CD14-positive monocyte (primary cell): ENCODE data around the gene CERK. TPM values are rescaled to one million over a fixed set of nuclear protein-coding genes. Genes with fewer than 3 reads are reported as not detected.

Experiments used
- DNase-seq, 3 donors: peaks; one replicate each; pipeline ENCODE4 v3.0.0-alpha.2; 2011 to 2022
- H2AFZ ChIP-seq: 2 replicates; pipeline ENCODE4 v1.6.0; 2012; ENCODE audit warnings: mild to moderate bottlenecking, low read depth, low read length, inconsistent platforms; ENCODE audit not compliant: insufficient read depth, poor library complexity, severe bottlenecking
- H3K27ac ChIP-seq, 2 donors: 1 replicate in 1 of 2; 2 replicates in 1 of 2; pipeline ENCODE4 v1.5.1; 2012 to 2013; ENCODE audit warnings: low read length in 2 of 2, control low read depth in 1 of 2, inconsistent platforms in 1 of 2, low read depth in 1 of 2, mild to moderate bottlenecking in 1 of 2
- H3K27me3 ChIP-seq, 2 donors: one replicate each; pipeline versions ENCODE4 v1.6.0 to v1.6.1; 2011 to 2013; ENCODE audit warnings: low read length in 2 of 2; ENCODE audit not compliant: control insufficient read depth in 2 of 2, insufficient read depth in 2 of 2
- H3K36me3 ChIP-seq, 2 donors: replicated peaks in 1 of 2; 1 replicate in 1 of 2; 2 replicates in 1 of 2; pipeline versions ENCODE4 v1.5.1 to v1.6.1; 2012 to 2013; ENCODE audit warnings: low read length in 2 of 2, control low read depth in 1 of 2, inconsistent platforms in 1 of 2, mild to moderate bottlenecking in 1 of 2; ENCODE audit not compliant: insufficient read depth in 2 of 2, control insufficient read depth in 1 of 2
- H3K4me1 ChIP-seq, 2 donors: 1 replicate in 1 of 2; 2 replicates in 1 of 2; pipeline versions ENCODE4 v1.5.1 to v1.6.1; 2012 to 2013; ENCODE audit warnings: low read length in 2 of 2, control low read depth in 1 of 2, inconsistent platforms in 1 of 2, mild to moderate bottlenecking in 1 of 2, moderate library complexity in 1 of 2; ENCODE audit not compliant: insufficient read depth in 2 of 2, control insufficient read depth in 1 of 2
- H3K4me2 ChIP-seq: replicated peaks from 2 replicates; pipeline ENCODE3; 2012; ENCODE audit warnings: low read length, moderate library complexity, mild to moderate bottlenecking; ENCODE audit not compliant: poor library complexity, severe bottlenecking; ENCODE audit errors: extremely low read depth
- H3K4me3 ChIP-seq, 3 experiments: fragments of 200-600 bp in 1 of 3; sonication (generic) in 1 of 3; replicated peaks in 1 of 3; 1 replicate in 2 of 3; 2 replicates in 1 of 3; pipeline ENCODE4 v1.5.1; 2011 to 2013; ENCODE audit warnings: low read length in 3 of 3, mild to moderate bottlenecking in 3 of 3, control low read depth in 2 of 3, low read depth in 2 of 3, inconsistent platforms in 1 of 3, moderate library complexity in 1 of 3
- H3K79me2 ChIP-seq: 2 replicates; pipeline ENCODE4 v1.6.0; 2012; ENCODE audit warnings: mild to moderate bottlenecking, control low read depth, inconsistent platforms, low read length, moderate library complexity; ENCODE audit not compliant: insufficient read depth
- H3K9ac ChIP-seq: 2 replicates; pipeline ENCODE4 v1.6.0; 2017; ENCODE audit warnings: low read length, mild to moderate bottlenecking; ENCODE audit not compliant: insufficient read depth, poor library complexity, severe bottlenecking
- H3K9me3 ChIP-seq, 2 donors: replicated peaks in 1 of 2; 1 replicate in 1 of 2; 2 replicates in 1 of 2; pipeline versions ENCODE4 v1.5.1 to v1.6.1; 2012 to 2013; ENCODE audit warnings: low read length in 2 of 2, control low read depth in 1 of 2; ENCODE audit not compliant: control insufficient read depth in 1 of 2, insufficient read depth in 1 of 2
- H4K20me1 ChIP-seq: 2 replicates; pipeline ENCODE4 v1.6.0; 2012; ENCODE audit warnings: mild to moderate bottlenecking, low read length, control low read depth, moderate library complexity; ENCODE audit not compliant: insufficient read depth
- H3K27ac Mint-ChIP-seq, 7 donors: one replicate each; pipeline ENCODE4 v1.8.0; 2020; ENCODE audit warnings: mild to moderate bottlenecking in 7 of 7, mixed read lengths in 7 of 7, moderate library complexity in 6 of 7, inconsistent platforms in 2 of 7
- H3K27me3 Mint-ChIP-seq, 3 donors: one replicate each; pipeline ENCODE4 v1.8.0; 2021 to 2022; ENCODE audit warnings: low read depth in 3 of 3, mild to moderate bottlenecking in 3 of 3, mixed read lengths in 3 of 3, moderate library complexity in 3 of 3, inconsistent platforms in 1 of 3
- H3K36me3 Mint-ChIP-seq, 2 donors: one replicate each; pipeline ENCODE4 v1.8.0; 2020; ENCODE audit warnings: mixed read lengths in 2 of 2, inconsistent platforms in 1 of 2, mild to moderate bottlenecking in 1 of 2
- H3K4me1 Mint-ChIP-seq: one replicate; pipeline ENCODE4 v1.8.0; 2020; ENCODE audit warnings: mild to moderate bottlenecking, mixed read lengths
- H3K4me3 Mint-ChIP-seq, 2 donors: one replicate each; pipeline ENCODE4 v1.8.0; 2020; ENCODE audit warnings: mild to moderate bottlenecking in 2 of 2, mixed read lengths in 2 of 2, moderate library complexity in 1 of 2
- H3K9me3 Mint-ChIP-seq, 7 donors: one replicate each; pipeline ENCODE4 v1.8.0; 2020 to 2022; ENCODE audit warnings: mixed read lengths in 7 of 7, mild to moderate bottlenecking in 6 of 7, moderate library complexity in 6 of 7, inconsistent platforms in 2 of 7
- CTCF ChIP-seq: fragments of 200-600 bp; IDR thresholded peaks from one replicate; pipeline ENCODE4 v1.8.0; 2022; ENCODE audit warnings: antibody characterized with exemption, mild to moderate bottlenecking
- WGBS: methylation state at CpG from one replicate; pipeline ENCODE4 v1.1.5; 2013; ENCODE audit warnings: missing lambda C conversion rate; ENCODE audit not compliant: insufficient coverage; 5-methylcytosine and 5-hydroxymethylcytosine counted together
- intact Hi-C, 2 donors: fragments of 100-400 bp; cut with micrococcal nuclease; formaldehyde crosslinking; loops; one replicate each; pipeline versions ENCODE4 v1.15.0 to v1.15.1; 2023
- polyA plus RNA-seq, 3 donors: library from polyadenylated mRNA; depleted of rRNA in 1 of 3; unstranded in 2 of 3; stranded (reverse) in 1 of 3; fragments of 300-500 nt in 2 of 3; fragments of >200 nt in 1 of 3; fragmentation: Illumina TruSeq in 2 of 3; gene quantifications; 1 replicate in 2 of 3; 2 replicates in 1 of 3; pipeline ENCODE4 v1.2.3, GENCODE V29; 2012 to 2021

CERK gene
- polyA plus RNA-seq, 3 donors: 22.4 to 40.2 (median 24.5) TPM

- intact Hi-C loops: no loop called here
- TF ChIP-seq CTCF: no peak
- DNase-seq: no peak
Measured at GRCh38 chr22:46699091-46699490, 39.0 kb downstream of the CERK start.

GRCh38 chr22:46697811-46698515 lies 40.1 kb downstream of the CERK start:
- Mint-ChIP-seq H3K9me3 (no peaks in the 10 kb centered on the region), H3K27ac (no peak overlapping the region), H3K4me1 (no peaks in the 10 kb centered on the region), H3K36me3 (peaks cover 83 to 97% of the 10 kb centered on the region in 2 donors), H3K27me3 (no peaks in the 10 kb centered on the region), H3K4me3 (no peak overlapping the region)
- Histone ChIP-seq H3K9me3 (no peaks in the 10 kb centered on the region), H3K9ac (no peak overlapping the region), H4K20me1 (peaks cover 47% of the 10 kb centered on the region), H3K36me3 (peaks cover 93 to 98% of the 10 kb centered on the region in 2 donors), H2AFZ (no peak overlapping the region), H3K79me2 (no peaks in the 10 kb centered on the region), H3K27me3 (no peaks in the 10 kb centered on the region), H3K4me1 (no peaks in the 10 kb centered on the region), H3K4me3 (no peak overlapping the region), H3K4me2 (no peak overlapping the region), H3K27ac (no peak overlapping the region)
- DNase-seq: no peak
- 92% methylated on average over 22 of the region's 24 CpGs for whole genome bisulfite sequencing
- no peak for TF ChIP-seq CTCF
- intact Hi-C loops: no loop called here

More at GRCh38 chr22:46699091-46699490, 39.0 kb downstream of the CERK start:
- no peaks in the 10 kb centered on the region for H3K27me3 ChIP-seq
- over 99% methylated on average over 14 of the region's 17 CpGs for WGBS
- Mint-ChIP-seq H3K4me3 (no peak overlapping the region), H3K27me3 (no peaks in the 10 kb centered on the region), H3K36me3 (peaks cover 80 to 98% of the 10 kb centered on the region in 2 donors), H3K9me3 (no peaks in the 10 kb centered on the region), H3K27ac (peak overlapping the region in 3 of 7 donors; percentile 17 to 47 (median 27)), H3K4me1 (no peaks in the 10 kb centered on the region)
- no peaks in the 10 kb centered on the region for H3K79me2 ChIP-seq
- no peak overlapping the region for H3K4me2 ChIP-seq
- no peaks in the 10 kb centered on the region for H3K9me3 ChIP-seq
- no peak overlapping the region for H3K27ac ChIP-seq
- H3K36me3 ChIP-seq: peaks cover 94 to 98% of the 10 kb centered on the region in 2 donors
- no peaks in the 10 kb centered on the region for H3K4me1 ChIP-seq
- H4K20me1 ChIP-seq: peaks cover 57% of the 10 kb centered on the region
- H3K9ac ChIP-seq: no peak overlapping the region
- H2AFZ ChIP-seq: no peak overlapping the region
- no peak overlapping the region for H3K4me3 ChIP-seq
